Activated naive CD4-positive, alpha-beta T cell treated with anti-CD3 and anti-CD28 coated beads for 36 hours (primary cell): ENCODE data around the gene PSG4. TPM values are rescaled to one million over a fixed set of nuclear protein-coding genes. Genes with fewer than 3 reads are reported as not detected.

ENCODE experiments used
- total RNA-seq, 2 experiments: library from RNA; stranded (reverse); gene quantifications; one replicate each; pipeline ENCODE4 v1.2.3, GENCODE V29; 2021

The PSG4 gene
- total RNA-seq, 2 experiments from 2014 or later: not detected

Other genes with a start within 250 kb of the PSG4 start
- not detected for gene PSG11, start 179.2 kb downstream of the PSG4 start, total RNA-seq
- not detected for gene PSG2, start 122.9 kb downstream of the PSG4 start, total RNA-seq
- gene PSG5, start 19.1 kb downstream of the PSG4 start, total RNA-seq: not detected
- gene PSG9, start 63.9 kb upstream of the PSG4 start, total RNA-seq: not detected
- not detected for gene CD177, start 148.0 kb upstream of the PSG4 start, total RNA-seq
- gene TEX101, start 209.3 kb upstream of the PSG4 start, total RNA-seq: not detected